NCI-H69 (cell line): ENCODE results near the gene HDAC7.
"Not testable (repeated sequence)": the region's sequence is repeated elsewhere in the genome, so short reads cannot be mapped to it uniquely, and the experiment has no call there.

ENCODE experiments used
- DNase-seq: peaks from one replicate; lab custom pipeline; 2025; lab: John Stamatoyannopoulos, UW

Gene HDAC7

DNA sequence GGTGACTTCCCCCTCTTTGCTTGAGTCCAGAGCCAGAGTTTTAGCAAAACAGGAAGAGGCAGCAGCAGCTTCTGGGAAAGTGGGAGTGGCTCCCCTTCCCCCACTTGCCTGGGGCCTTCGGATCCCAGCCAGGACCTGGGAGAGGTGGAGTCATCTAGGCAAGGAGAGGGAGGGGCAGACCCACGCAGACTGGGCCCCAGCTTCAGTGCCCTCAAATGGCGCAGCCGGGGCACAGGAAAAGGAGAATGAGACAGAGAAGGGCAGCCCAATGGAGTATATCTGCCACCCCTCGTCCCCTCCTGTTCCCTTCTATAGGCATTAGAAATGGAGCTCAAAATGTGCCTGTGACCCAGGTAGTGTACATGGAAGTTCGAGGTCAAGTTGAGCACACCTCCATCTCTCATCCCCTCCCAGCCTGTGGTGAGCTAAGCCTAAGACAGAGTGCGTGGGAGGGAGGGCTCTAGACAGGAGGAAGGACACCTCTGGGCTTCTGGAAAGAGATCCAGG lies 9.3 kb upstream of the HDAC7 start:
- peak; percentile 85 for DNase-seq

DNA sequence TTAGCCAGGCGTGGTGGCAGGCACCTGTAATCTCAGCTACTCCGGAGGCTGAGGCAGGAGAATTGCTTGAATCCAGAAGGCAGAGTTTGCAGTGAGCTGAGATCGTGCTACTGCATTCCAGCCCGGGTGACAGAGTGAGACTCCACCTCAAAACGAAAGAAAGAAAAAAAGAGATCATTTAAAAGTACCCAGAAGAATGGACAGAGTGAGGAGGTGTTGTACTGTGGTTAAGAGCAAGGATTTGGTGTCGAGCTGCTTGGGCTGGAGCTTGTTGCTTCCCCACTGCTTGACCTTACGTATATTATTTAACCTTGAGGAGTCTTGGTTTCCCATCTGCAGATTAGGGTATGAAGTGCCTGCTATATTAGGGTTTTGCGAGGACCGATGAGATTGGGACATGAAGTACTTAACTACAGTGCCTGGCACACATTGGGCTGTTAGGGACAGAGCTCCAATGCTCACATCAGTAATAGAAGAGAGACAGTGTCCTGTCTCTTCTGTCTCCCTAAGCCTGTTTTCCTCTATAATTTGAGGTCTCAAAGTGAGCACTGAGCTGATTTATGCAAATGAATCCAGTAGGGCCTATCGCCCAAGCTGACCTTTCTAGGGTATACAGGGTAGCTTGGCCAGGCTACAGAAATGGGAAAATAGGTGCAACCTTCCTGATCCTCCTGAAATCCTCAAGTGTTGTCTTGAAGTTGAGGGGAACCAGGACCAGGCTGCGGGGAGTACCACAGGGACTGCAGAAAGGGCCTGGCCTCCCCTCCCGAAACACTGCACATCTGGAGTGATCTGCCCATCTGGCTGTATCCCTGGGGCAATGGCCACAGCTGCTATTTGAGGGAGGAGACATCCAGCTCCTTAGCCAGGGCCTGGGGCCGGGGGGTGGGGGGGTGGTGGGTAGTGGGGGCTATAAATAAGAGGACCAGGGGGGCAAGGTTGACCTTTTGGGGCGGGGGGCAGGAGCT lies 8.6 kb upstream of the HDAC7 start:
- DNase-seq = peak; percentile 68

DNA sequence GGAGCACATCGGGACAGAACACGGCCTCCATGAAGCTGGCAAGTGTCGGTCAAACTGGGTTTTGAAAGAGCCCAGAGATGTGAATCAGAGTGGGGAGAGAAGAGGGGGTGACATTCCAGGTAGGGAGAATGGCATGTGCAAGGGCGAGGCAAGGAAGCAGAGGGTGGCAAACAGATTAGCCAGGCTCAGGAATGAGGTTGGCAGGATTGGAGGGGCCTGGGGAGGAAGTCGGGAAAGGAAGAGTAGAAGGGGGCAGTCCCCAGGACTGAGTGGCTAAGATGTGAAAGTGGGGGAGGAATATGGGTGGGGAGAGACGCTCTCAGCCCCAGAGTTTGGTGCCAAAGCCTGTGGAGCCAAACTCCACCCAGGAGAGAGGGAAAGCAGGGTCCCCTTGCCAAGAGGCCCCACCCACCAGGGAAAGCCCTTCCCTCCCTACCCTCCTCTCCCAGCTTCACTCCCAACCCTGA lies 5.5 kb upstream of the HDAC7 start:
- DNase-seq = no peak

DNA sequence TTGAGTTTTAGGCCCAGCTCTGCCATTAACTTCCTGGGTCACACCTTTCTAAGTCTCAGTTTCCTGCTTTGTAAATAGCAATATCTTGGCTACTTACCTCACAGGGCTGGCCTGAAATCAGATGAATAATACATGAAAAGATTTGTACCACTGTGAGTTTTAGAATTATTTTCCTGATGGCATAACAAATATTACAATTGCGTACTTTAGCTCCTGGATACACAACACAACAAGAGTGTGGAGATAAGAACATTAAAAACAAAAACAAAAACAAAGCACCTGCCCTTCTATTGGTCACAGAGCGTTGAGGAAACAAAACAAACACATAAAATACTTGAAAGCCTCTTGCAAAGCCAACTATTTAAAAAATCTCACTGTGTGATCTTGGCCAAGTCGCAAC lies 4.9 kb upstream of the HDAC7 start:
- no peak for DNase-seq

DNA sequence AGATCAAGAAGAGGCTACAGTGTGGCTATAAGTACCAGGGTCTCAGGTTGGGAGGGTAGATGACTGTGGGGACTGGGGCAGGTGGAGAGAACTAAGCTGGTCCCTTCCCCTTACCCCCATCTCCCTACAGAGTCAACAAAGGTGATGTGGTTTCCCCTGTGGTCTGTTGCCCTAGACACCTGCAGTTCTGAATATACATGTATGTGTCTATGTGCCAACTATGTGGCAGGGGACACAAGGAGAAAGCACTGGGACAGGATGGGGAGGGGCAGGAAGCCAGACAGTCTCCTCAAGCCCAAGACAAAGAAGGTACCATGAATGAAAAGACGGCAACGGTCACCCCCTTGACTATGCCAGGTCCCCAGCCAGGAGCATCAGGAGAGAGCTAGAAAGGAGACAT lies 4.5 kb upstream of the HDAC7 start:
- no peak for DNase-seq

DNA sequence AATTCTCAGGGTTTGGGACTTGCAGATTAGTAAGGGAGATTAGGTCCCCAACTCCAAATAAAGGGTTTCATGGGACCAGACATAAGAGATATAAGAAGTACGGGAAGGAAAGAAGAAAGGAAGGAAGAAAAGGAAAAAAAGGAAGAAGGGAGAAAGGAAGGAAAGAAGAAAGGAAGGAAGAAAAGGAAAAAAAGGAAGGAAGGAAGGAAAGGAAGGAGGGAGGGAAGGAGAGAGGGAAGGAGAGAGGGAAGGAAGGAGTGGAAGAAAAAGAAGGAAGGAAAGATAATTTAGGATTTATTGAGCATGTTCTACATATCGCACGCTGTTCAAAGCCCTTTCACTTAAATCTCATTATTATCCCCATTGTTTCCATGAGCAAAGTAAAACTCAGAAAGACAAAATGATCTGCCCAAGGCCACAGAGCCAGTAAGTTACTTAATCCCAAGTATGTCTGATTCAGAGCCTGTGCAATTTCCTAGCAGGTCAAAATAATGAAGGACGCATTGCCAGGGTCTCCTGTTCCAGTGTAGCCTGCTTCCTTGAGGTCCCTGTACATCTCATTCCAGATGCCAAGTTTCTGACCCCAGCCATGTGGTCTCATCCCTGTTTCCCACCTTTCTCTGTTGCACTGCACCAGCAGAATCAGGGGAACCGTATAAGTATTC lies 3.9 kb upstream of the HDAC7 start:
- DNase-seq = no peak

DNA sequence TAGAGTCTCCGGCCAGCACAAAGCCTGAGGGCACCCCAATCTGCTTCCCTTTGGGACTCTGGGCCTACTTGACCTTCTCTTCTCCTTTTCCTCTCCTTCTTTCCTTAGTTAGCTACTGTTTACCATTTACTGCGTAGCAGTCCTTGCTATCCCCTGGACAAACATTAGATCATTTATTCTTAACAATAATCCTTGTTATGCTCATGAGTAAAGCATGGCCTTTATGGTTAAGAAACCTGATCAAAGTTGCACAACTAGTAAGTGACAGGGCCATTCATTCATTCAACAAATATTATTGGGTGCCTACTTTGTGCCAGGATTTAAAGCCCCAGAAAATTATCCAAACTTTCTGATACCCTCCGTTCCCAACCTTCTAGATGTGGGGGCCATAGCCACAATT lies 3.2 kb upstream of the HDAC7 start:
- no peak for DNase-seq

DNA sequence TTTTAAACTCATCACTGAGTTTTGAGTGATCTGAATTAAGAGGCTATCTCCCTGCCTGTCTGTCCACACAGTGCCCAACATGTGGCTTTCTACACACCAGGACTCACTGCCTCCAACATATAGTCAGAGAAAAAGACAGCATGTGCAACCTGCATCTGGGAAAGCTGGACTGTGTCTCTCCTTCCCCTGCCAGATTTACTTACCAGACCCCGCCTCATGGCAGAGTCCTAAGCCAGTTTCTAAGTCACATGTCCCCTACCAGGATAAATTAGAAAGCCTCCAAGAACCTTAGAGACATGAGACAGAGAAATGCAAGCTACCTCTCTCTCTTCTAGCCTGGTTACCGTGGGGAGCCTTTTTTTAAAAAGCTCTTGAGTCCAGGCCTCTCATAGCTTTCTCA lies 2.7 kb upstream of the HDAC7 start:
- no peak for DNase-seq

DNA sequence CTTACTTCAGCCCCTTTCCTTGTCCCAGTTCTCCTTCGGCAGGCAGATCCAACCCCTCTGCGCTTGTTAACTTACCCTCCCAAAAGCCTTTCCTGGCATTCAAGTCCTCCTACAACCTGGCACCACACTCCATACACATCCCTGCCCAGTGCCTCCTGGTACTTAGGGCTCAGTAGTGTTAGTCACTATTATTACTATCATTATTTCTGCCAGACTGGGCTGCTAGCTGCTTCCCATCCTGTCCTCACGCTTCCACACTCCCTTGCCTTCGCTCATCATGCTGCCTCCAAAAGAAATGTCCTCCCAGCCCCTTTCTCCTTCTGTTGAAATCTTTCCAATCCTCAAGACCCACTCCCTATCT lies 1.6 kb upstream of the HDAC7 start:
- no peak for DNase-seq

DNA sequence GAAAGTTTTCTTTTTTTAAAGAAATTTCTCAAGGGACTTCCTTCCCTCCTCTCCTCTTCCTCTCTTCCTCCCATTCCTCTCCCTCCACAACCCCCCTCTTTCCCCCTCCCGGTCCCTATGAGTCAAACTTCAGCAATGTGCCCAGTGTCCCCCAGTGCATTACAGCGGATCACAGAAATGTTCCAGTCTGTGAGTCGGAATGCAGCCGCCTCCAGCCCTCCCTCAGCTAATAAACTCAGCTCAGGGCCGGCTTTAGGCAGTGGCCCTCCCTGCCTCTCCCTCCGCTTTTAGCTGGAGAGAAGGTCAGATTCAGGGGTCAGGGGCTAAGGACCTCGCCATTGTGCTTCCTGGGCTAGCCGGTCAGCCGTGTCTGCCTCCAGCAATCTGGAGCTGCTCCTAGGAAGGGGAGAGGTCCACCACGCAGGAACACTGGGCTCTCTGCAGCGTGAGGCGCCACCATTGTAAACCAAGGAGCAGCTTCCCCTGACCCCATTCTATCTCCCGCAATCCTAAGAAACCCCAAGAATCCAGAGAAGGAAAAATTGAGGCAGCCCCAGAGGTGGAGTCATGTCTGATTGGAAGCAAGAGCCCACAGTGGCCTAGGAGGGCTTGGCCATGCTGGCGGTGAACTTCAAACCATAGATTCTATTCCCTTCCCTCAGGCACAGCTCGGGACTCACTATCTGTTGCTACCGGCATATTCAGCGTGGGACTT lies 1.1 kb upstream of the HDAC7 start:
- peak; percentile 31 for DNase-seq

DNA sequence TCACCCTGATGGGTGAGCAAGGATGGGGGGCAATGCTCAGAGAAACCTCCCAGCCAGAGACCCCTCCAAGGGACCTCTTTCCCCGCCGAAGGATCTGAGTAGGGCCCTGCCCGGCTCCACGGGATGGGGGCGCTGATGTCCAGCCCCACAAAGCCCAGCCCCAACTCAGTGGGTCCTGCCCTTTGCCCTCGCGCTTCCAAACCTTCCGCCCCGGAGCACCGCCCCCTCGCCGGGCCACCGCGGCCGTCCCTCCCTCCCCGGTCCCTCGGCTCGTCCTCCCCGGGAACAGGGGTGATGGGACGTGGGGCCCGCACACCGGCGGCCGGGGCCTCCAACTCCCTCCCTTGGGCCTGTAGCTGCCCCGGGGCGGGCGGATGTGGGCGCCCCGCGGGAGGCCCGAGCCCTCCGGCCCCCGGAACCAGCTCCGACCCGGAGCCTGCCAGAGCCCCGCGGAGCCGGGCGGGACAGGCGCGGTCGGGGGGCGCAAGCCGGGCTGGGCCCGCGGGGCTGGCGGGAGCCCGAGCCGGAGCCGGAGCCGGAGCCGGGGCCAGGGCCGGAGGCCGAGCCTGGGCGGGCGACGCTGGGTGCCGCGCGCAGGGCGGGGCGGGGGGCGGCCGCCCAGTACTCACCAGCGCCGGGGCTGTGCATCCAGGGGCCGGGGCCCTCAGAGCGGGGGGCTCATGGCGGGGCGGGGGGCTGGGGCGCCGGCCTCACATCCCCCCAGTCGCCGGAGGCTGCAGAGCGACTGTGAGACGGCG lies 386 bp downstream of the HDAC7 start:
- peak; percentile 66 for DNase-seq

DNA sequence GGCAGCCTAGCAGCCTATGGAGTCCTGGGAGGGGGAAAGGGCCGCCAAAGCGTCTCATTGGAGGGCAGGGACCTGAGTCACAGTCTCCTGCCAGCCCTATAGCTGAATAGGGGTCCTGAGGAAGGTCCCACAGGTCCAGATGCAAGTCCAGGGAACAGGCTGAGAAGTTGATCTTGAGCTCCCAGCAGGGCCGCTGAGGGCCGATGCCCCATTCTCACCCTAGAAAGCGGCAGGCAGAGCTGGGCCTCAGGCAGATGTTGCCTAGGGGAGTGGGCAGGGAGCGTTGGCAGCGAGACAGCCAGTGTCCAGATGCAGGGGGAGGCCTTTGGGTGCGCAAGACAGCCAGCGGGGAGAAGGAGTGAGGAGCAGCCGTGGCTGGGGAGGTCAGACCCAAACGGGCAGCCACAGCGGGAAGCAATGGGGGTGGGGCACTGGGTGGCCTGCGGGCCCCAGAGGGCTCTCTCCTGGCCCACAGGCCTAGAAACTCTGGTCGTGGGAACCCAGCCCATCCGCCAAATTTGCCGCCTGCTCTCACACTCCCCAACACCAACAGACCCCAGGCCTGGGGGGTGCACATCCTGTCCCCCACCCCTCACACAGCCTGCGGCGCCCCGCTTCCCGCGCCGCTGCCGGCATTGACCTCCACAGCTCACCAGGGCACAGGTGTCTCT lies 1.1 kb downstream of the HDAC7 start:
- DNase-seq = no peak

DNA sequence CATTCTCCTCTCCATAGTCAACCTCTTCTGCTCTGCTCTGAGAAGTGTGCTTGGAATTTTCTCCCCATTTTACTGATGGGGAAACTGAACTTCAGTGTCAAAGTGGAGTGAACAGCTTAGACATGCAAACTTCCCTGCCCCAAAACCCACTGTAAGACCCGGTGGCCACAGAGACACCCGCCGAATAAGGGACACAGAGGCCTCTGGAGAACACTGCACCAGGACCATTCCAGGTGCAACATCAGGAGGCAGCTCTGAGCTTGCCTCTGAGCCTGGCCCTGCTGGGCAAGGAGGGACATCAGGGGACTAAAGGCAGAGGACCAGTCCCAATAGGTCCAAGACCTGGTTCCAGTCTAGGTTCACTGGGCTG lies 1.7 kb downstream of the HDAC7 start:
- DNase-seq = no peak

DNA sequence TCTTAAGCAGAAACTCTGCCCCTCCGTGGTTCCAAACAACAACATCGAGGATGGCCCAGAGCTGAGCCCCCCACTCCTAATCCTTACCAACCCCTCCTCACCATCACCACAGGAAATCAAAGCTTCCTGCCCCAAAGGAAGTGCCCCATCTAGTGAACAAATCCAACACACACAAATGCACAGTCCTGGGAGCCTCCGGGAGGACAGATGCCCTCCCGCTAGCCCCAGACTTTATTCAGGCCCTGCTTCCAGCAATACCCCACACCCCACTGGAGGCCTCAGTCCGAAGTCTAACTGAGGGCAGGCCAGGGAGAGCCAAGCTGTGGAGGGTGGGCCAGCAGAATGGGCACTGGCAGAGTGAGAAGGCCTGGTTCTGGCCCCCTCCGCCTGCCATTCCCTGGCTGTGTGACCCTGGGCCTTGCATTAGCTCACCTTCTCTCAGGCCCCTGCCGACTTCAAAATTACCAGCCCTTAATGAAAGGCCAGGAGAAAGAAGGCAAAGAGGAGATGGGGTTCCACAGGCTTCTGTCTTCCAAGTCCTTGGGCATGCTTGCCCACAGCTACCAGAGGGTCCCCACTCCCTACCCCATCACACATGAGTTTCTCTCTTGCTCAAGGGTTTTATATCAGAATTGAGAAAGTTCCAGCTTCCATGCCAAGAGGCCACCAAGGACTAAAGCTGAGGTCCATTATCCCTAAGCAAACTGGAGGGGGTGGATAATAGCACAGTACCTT lies 2.3 kb downstream of the HDAC7 start:
- DNase-seq = no peak

DNA sequence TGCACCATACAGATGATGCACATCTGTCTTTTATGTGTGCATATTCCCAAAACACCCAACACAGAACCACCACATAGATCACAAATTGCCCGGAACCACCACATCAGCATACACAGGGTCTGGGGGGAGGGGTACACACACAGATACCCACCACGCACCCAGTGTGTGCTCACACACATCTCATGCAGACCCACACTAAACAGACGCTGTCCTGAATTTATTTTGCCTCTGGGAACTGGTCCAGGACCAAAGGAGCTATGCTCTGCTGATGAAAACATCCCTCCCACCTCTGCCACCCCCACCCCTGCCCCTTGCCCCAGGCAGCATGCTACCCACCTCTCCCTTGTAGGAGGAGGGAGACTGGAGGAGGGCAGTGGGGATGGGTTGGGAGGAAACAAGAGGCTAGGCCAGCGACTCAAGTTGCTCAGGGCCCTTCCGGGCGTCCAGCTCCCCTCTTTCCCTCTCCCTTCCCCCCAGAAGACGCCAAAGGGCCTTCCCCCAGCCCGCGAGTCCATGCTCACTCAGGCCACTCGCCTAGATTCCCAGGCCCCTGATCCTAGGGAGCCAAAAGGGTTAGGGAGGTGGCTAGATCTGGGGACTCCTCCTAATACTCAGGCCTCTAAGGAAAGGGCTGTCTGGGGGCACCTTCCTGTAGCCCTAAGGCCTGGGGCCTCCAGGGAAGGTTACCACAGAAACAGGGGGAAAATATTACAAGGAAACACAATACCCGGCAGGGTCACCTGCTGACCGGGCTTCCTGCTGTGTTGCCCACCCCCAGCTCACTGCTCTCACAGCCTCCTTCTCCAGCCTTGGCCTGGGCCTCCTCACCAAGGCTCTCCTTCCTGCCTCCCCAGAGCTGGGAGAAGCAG lies 3.1 kb downstream of the HDAC7 start:
- peak; percentile 16 for DNase-seq

DNA sequence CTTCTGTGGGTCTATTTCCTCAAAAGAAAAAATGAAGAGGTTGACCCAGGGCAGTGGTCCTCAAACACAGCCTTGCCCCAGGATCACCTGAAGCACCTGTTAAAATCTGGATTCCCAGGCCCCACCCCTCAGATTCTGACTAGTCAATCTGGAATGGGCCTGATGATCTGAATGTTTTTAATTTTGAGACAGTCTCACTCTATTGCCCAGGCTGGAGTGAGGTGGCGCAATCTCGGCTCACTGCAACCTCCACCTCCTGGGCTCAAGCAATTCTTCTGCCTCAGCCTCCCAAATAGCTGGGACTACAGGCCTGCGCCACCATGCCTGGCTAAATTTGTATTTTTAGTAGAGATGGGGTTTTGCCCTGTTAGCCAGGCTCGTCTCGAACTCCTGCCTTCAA lies 4.3 kb downstream of the HDAC7 start:
- not testable (repeated sequence) for DNase-seq

DNA sequence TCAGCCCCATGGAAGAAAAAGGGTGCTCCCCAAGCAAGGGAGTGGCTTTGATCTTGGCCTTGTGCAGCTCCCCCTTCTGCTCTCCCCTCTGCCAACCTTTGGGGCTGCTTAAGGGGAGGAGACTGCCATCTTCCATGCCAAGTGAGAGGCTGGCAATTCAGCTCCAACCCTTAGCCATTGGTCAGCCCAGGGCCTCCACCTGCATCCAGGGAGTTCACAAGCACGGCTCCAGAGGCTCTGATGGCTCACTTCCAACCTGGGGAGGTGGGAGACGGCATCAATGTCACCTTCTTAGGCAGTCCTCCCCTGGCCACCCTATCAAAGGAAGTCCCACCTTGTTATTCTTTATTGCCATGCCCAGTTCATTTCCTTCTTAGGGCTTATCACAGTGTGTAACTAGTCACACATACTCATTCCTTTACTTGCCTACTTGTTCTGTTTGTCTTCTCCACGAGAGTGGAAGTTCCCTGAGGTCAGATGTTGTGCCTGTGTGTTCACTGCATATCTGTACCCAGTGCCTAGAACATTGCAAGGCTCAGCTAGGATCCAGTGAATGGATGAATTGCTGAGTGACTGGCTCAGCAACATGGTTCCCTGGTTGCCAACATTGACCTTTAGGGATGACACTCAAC lies 5.0 kb downstream of the HDAC7 start:
- no peak for DNase-seq

DNA sequence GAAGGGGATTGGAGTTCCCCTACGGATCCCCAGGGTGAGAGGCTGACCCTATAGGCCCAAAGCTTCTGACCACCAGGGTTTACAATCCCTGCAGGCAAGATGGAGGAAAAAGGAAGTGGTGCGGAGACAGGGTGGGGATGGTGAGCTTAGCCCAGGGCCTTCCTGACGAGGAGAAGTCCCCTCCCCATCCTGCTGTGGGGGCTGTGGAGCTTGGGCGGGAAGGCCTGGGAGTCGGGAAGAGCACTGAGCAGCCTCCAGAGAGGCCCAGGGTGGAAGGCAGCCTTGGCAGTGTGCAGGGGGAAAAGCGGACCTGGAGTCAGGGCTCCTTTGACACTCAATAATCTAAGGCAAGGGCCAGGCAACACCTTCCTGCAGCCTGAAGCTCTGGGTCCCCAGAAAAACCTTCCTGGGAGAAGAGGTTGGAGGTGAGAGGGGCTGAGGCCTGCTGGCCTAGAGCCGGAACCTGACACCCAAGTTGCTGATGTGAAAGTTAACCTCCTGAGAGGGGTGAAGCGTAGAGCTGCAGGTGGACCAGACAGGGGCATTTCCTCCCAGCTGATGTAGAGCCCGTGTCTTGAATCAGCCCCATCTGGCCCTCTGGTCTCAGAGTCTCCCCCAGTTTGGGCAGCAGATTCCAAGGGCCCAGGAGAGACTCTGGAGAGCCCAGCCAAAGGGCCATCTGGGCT lies 6.0 kb downstream of the HDAC7 start:
- DNase-seq = no peak
